Skeletal muscle satellite cell (primary cell): Measurements from ENCODE around the gene E4F1.
"Not testable (repeated sequence)": the region's sequence is repeated elsewhere in the genome, so short reads cannot be mapped to it uniquely, and the experiment has no call there.

Experiments used
- H3K27me3 ChIP-seq: 2 replicates; pipeline ENCODE4 v1.7.0; 2013; ENCODE audit warnings: low read length; ENCODE audit not compliant: control insufficient read depth, insufficient read depth
- H3K36me3 ChIP-seq: 2 replicates; pipeline ENCODE4 v1.7.0; 2013; ENCODE audit warnings: mild to moderate bottlenecking, control low read depth, low read length; ENCODE audit not compliant: insufficient read depth
- H3K4me1 ChIP-seq: 2 replicates; pipeline ENCODE4 v1.7.0; 2013; ENCODE audit warnings: low read length; ENCODE audit not compliant: control insufficient read depth, insufficient read depth
- H3K4me2 ChIP-seq: 2 replicates; pipeline ENCODE4 v1.7.0; 2013; ENCODE audit warnings: mild to moderate bottlenecking, low read length
- H3K4me3 ChIP-seq: 2 replicates; pipeline ENCODE4 v1.7.0; 2013; ENCODE audit warnings: low read length
- H3K9ac ChIP-seq: 2 replicates; pipeline ENCODE4 v1.7.0; 2013; ENCODE audit warnings: mild to moderate bottlenecking, low read depth, low read length, moderate library complexity
- H3K9me3 ChIP-seq: replicated peaks from 2 replicates; pipeline ENCODE4 v1.7.0; 2013; ENCODE audit warnings: mild to moderate bottlenecking, control low read depth, low read length

Gene E4F1

DNA sequence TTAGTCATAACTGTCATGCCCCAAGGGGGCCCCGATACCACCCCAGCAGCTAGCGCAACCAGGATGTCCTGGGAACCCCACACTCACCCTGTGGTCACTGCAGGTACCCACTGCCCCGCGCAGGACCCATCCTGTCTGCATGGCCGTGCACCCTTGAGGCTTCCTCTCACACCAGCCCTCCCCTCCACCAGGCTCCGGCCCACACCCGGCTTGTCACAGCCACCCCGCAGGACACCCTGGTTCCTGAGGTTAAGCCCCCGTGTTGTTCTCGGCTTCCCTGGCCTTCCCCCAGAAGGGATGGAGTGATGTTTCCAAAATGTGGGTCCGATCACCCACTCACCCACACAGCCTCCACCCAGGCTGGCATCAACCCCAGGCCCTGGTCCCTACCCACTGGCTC is 20.4 kb downstream of the E4F1 start:
- H3K4me1 ChIP-seq, result peaks cover 3% of the 10 kb centered on the region
- peaks cover 52% of the 10 kb centered on the region for H3K36me3 ChIP-seq
- no peaks in the 10 kb centered on the region for H3K27me3 ChIP-seq
- no peak overlapping the region for H3K4me3 ChIP-seq
- H3K9ac ChIP-seq, result no peak overlapping the region
- H3K4me2 ChIP-seq, result no peak overlapping the region
- no peaks in the 10 kb centered on the region for H3K9me3 ChIP-seq

DNA sequence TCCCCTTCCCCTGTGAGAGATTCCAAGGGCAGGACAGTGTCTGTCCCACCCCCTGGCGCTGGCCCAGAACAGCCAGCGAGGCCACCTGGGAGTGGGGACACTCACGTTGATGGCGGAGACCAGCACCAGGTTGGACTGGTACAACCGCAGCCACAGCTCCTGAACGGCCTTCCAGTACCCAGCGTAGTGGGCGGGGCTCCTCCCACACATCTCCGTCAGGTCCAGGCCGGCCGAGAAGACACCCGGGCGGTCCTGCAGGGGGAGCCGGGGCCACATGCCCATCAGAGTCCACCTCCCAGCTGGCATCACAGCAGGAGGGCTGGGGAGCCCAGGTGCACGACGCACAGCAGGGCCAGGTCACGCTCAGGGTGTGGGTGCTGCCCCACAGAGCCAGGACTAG is 20.9 kb downstream of the E4F1 start:
- H3K36me3 ChIP-seq, result peaks cover 52% of the 10 kb centered on the region
- H3K4me1 ChIP-seq, result no peaks in the 10 kb centered on the region
- H3K4me2 ChIP-seq, result no peak overlapping the region
- no peaks in the 10 kb centered on the region for H3K9me3 ChIP-seq
- no peak overlapping the region for H3K4me3 ChIP-seq
- H3K27me3 ChIP-seq, result no peaks in the 10 kb centered on the region
- H3K9ac ChIP-seq, result no peak overlapping the region

DNA sequence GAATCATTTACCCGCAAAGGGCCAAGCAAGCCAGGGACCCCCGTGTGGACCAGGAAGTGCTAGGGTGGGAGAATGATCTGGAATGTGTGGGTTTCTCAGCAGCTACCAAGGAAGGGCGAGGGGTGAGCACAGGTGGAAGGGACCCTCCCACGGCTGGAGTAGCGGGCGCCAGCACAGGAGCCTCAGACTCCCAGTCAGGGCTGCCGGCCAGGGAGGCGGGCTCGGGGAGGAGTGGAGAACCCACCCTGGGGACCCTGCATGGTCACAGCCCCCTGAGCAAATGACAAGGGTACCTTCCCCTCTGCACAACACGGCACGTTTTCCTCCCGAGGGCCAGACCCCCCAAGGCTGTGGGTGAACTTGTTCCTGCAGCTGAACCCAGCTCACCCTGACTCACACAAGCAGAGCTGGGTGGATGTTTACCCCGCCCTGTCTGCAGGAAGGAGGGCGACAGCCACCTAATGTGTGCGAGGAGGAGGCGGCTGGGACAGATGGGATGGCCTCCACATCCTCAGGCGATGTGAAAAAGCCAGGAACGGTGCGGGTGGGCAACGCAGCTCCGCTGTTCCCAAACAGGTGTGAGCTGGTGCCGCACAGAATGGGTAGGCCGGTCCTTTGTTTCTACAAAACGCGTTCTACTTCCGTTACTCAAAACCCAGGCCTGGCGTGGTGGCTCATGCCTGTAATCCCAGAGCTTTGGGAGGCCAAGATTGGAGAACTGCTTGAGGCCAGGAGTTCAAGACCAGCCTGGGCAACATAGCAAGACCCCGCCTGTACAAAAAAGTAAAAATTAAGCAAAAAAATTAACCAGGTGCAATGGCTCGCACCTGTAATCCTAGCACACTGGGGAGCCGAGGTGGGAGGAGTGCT is 21.8 kb downstream of the E4F1 start:
- H3K27me3 ChIP-seq, result no peaks in the 10 kb centered on the region
- H3K4me3 ChIP-seq, result no peak overlapping the region
- H3K9ac ChIP-seq, result no peak overlapping the region
- H3K36me3 ChIP-seq, result peaks cover 47% of the 10 kb centered on the region
- peaks cover 3% of the 10 kb centered on the region for H3K4me1 ChIP-seq
- H3K9me3 ChIP-seq, result no peaks in the 10 kb centered on the region
- H3K4me2 ChIP-seq, result no peak overlapping the region

DNA sequence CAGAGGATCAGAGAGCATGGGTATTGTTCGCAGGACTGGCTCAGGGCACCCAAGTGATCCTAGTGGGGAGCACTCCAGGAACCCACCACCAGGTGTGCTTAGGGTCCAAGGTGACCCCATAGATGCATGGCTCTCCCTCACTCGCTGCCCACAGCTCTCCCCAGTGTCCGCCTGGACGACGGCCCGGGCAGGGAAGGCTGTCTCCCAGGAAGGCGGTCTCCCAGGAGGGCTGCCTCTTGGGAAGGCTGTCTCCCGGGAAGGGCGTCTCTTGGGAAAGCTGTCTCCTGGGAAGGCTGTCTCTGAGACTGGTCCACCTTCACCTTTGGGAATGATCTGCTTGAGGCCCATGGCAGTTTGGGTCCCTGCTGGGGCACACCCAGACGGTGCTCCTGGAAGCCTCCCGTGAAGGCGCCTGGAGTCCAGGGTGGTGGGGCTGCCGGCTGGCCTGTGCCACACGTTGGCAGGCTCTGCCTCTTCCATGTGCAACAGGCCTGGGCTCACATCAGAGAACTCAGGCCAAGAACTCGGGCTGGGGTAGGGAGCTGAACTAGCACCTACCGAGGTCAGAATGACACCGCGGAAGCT is 23.0 kb downstream of the E4F1 start:
- H3K9me3 ChIP-seq, result no peaks in the 10 kb centered on the region
- H3K27me3 ChIP-seq, result no peaks in the 10 kb centered on the region
- no peak overlapping the region for H3K4me2 ChIP-seq
- no peak overlapping the region for H3K4me3 ChIP-seq
- H3K36me3 ChIP-seq, result peaks cover 47% of the 10 kb centered on the region
- H3K9ac ChIP-seq, result no peak overlapping the region
- peaks cover 6% of the 10 kb centered on the region for H3K4me1 ChIP-seq

DNA sequence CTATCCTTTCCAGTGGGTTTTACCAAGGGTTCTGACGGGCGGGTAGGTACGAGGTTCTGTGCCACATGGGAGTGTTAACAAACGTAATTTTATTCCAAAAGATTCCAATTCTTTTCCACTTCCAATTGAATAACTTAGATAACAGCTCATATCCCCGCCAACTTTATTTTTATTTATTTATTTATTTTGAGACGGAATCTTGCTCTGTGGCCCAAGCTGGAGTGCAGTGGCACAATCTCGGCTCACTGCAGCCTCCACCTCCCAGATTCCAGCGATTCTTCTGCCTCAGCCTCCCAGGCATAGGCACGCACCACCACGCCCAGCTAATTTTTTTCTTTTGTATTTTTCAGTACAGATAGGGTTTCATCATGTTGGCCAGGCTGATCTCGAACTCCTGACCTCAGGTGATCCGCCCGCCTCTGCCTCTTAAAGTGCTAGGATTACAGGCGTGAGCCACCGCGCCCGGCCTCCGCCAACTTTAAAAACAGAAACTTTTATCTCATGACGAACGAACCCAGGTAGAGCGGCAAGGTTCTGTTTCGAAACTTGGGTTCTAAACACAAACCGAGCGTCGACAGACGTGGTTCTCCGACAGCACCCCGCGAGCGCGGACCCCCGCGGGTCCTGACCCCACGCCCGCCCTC is 27.4 kb downstream of the E4F1 start:
- peaks cover 13% of the 10 kb centered on the region for H3K4me1 ChIP-seq
- peak overlapping the region; percentile 76 for H3K4me3 ChIP-seq
- peak overlapping the region; percentile 81 for H3K9ac ChIP-seq
- H3K9me3 ChIP-seq, result no peaks in the 10 kb centered on the region
- H3K27me3 ChIP-seq, result no peaks in the 10 kb centered on the region
- peak overlapping the region; percentile 75 for H3K4me2 ChIP-seq
- H3K36me3 ChIP-seq, result peaks cover 37% of the 10 kb centered on the region

DNA sequence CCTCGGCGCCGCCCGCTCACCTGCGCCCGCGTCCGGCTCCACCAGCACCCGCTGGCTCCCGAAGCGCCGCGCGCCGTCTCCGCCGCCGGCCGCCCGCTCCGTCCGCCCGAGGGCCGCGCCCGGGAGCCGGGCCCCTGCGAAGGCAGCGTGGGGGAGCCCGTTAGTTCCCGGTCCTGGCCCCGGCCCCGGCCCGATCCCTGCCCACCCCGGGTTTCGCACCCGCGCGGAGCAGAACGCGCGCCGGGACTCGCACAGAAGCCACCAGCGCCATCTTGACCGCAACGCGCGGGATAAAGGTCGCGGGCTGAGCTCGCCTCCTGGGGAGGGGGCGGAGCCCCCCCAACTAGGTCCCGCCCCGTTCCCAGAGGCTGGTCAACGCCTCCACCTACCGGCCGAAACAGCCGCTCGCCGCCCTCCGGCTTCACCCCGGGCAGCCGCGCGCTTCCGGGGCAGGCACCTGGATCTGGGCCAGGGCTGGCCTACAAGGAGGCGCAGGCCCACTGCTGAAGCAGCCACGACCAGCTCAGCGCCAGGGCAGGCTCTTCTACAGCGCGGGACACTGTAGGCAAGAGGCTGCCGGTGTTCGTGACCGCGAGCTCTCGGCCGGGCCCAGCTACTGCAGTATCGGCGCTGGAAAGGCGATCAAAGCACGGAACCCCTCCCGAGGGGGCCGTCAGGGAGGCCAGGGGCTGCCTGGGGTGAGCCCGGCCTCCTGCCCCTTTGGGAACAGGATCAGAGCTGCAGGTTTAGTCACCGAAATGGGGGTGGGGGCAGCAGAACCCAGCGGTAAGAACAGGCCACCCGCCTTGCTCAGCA is 28.1 kb downstream of the E4F1 start, which contains the start of gene ECI1:
TSS of gene ECI1 (minus strand) at position 292 of the 816 bp plus-strand sequence. CDS start at position 271, 21 bp downstream.
- Histone ChIP-seq H3K27me3 (no peaks in the 10 kb centered on the region), H3K36me3 (peaks cover 37% of the 10 kb centered on the region), H3K9ac (peak within 1 kb of the TSS; percentile 81), H3K4me3 (peak within 1 kb of the TSS; percentile 76), H3K9me3 (no peaks in the 10 kb centered on the region), H3K4me2 (peak within 1 kb of the TSS; percentile 75), H3K4me1 (peaks cover 19% of the 10 kb centered on the region)

DNA sequence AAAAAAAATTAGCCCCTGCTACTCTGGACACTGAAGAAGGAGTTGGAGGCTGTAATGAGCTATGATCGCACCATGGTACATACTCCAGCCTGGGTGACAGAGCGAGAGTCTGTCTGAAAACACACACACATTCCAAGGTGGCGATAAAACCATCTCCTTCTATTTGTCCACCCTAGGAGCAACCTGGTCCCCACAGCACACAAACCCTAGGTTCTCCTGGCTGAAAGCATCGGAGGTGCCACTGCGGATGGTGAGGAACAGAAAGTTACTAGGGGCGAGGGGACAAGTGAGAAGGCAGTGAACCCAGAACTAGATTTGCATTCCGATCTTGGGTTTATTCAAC is 29.4 kb downstream of the E4F1 start:
- Histone ChIP-seq H3K4me1 (peaks cover 21% of the 10 kb centered on the region), H3K4me3 (no peak overlapping the region), H3K36me3 (peaks cover 47% of the 10 kb centered on the region), H3K4me2 (no peak overlapping the region), H3K9me3 (no peaks in the 10 kb centered on the region), H3K27me3 (no peaks in the 10 kb centered on the region), H3K9ac (no peak overlapping the region)

DNA sequence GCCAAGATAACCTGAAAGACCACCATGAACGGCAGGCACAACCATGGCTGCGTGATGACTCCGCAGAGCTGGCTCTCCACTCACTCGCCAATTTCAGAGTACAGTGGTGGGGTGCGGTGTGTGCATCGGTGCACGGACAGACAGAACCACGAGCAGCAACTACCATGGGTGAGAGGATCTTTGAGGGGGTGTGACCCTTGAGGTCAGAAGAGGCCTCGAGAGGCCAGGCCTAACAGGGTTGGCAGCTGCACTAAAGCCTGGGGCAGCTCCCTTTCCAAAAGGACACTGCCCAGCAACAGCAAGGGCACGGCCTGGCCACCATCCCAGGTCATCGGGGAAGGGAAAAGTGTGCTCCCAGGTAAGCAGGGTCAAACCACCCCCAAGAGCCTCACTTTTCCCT is 29.9 kb downstream of the E4F1 start:
- Histone ChIP-seq H3K4me2 (no peak overlapping the region), H3K4me1 (peaks cover 21% of the 10 kb centered on the region), H3K9me3 (no peaks in the 10 kb centered on the region), H3K27me3 (no peaks in the 10 kb centered on the region), H3K36me3 (peaks cover 52% of the 10 kb centered on the region), H3K9ac (no peak overlapping the region), H3K4me3 (no peak overlapping the region)

DNA sequence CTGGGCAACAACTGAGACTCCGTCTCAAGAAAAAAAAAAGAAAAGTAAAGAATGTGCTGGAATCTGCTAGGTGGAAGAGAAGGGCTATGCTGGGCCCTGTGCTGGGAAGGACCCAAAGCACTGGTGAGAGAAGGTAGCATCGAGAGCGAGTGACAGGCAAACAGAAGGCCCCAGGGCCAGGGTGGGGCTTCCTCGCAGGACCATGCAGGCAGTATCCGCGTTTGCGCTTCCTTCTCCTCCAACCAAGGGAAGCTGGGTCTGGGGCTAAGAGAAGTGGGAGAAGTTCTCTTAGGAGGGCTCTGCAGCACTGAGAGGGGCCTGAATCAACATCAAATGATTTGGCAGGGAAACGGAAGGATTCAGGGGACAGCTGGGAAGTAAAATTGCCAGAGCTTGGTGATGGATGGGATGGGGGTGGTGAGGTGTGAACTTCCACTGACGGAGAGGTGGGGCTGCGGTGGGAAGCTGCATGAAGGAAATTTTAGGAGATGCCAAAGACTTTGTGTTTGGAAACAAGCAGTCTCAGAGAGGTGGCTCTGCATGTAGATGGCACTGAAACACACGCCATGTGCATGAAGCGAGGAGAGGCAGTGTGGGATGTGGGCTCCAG is 33.2 kb downstream of the E4F1 start:
- H3K9me3 ChIP-seq, result no peaks in the 10 kb centered on the region
- H3K4me3 ChIP-seq, result no peak overlapping the region
- no peak overlapping the region for H3K9ac ChIP-seq
- H3K4me1 ChIP-seq, result peaks cover 14% of the 10 kb centered on the region
- H3K4me2 ChIP-seq, result no peak overlapping the region
- H3K36me3 ChIP-seq, result peaks cover 72% of the 10 kb centered on the region
- no peaks in the 10 kb centered on the region for H3K27me3 ChIP-seq

DNA sequence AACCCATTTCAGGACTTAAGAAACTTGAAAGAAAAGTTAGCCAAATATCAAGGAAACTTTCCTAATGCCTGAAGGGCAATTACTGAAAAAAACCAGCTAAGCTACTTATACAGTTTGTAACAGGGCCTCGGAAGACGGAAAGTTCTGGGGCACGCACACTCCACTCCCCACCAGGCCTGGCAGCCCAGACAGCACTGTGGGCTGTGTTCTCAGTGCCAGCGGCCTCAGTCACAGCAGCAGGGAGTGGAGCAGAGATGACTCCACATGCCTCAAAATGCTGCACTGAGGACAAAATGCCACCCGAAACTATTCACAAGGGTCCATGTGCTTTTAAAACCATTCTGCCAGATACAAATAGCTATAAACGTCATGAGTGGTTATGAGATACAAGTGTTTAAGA is 34.3 kb downstream of the E4F1 start:
- Histone ChIP-seq H3K4me3 (no peak overlapping the region), H3K36me3 (peaks cover 77% of the 10 kb centered on the region), H3K4me1 (peaks cover 8% of the 10 kb centered on the region), H3K4me2 (no peak overlapping the region), H3K9me3 (no peaks in the 10 kb centered on the region), H3K27me3 (no peaks in the 10 kb centered on the region), H3K9ac (no peak overlapping the region)

DNA sequence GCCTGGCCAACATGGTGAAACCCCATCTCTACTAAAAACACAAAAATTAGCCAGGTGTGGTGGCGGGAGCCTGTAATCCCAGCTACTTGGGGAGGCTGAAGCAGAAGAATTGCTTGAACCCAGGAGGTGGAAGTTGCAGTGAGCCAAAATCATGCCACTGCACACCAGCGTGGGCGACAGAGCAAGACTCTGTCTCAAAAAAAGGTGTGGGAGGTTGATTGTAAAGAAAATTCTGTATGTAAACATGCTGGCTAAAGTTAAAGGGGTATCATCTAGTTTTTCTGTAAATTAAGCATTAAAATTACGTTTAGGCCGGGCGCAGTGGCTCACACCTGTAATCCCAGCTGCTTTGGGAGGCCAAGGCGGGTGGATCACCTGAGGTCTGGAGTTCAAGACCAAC is 35.1 kb downstream of the E4F1 start:
- not testable (repeated sequence) for H3K4me3 ChIP-seq, H3K27me3 ChIP-seq, H3K4me2 ChIP-seq, H3K9ac ChIP-seq, H3K9me3 ChIP-seq
- Histone ChIP-seq H3K4me1 (peaks cover 11% of the 10 kb centered on the region), H3K36me3 (peaks cover 81% of the 10 kb centered on the region)
